Daoy (cell line): ENCODE results near the gene USP13. TPM values are rescaled to one million over a fixed set of nuclear protein-coding genes. Genes with fewer than 3 reads are reported as not detected.
A peak's percentile ranks its signal among the peaks of the same experiment; 100 is the strongest.
"Not testable (repeated sequence)": the region's sequence is repeated elsewhere in the genome, so short reads cannot be mapped to it uniquely, and the experiment has no call there.

Source experiments
- DNase-seq: peaks from one replicate; pipeline ENCODE4 v3.0.0-alpha.2; 2015; ENCODE audit warnings: low read depth
- total RNA-seq: library from RNA; depleted of rRNA; stranded (reverse); fragments of >200 nt; shearing (Covaris generic); gene quantifications from 2 replicates; pipeline ENCODE4 v1.2.3, GENCODE V29; 2014

The USP13 gene
- total RNA-seq, 1 experiment from 2014 or later = 6.5 TPM

GRCh38 chr3:179658606-179659005 lies 5.8 kb downstream of the USP13 start:
- no peak for DNase-seq

- no peak for DNase-seq
Measured at GRCh38 chr3:179660872-179661271, 8.0 kb downstream of the USP13 start.

DNA sequence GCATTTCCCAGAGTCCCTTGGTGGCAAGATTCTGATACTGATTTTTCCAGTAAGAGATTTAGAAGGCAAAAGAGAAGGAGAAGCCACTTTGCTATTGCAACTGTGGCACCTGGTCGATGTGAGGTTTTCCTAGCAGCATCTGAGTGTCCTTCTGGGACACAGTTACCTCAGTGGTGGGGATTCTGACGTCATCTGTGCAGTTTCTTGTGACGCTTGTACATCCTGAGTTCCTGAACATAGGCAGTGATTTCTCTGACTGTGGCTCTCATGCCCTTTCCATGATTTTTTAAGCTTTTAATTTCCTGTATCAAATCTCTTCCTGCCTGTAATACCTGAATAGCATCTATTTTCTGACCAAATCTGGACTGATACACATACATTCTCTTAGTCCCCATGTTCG lies 8.9 kb downstream of the USP13 start:
- no peak for DNase-seq

GRCh38 chr3:179663093-179663492 lies 10.3 kb downstream of the USP13 start:
- DNase-seq = no peak

DNA sequence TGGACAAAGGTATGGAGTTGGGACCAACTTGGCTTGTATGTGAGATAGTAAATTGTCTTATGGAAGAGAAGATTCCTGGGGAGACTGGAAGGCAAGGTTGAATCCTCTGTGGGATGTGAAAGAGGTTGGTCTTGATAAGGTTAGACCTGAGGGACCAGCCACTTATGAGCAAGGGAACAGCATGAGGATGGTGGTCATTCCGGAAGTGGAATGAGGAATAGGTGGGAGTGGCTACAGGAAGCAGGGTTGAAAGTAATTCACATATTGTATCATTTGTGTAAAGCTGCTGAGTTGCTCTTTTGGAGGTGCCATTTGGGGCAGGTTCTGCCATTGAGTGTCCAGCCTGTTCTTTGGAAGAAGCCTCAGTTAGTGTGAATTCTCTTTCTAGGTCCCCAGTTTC lies 13.2 kb downstream of the USP13 start:
- DNase-seq = peak; percentile 16

DNA sequence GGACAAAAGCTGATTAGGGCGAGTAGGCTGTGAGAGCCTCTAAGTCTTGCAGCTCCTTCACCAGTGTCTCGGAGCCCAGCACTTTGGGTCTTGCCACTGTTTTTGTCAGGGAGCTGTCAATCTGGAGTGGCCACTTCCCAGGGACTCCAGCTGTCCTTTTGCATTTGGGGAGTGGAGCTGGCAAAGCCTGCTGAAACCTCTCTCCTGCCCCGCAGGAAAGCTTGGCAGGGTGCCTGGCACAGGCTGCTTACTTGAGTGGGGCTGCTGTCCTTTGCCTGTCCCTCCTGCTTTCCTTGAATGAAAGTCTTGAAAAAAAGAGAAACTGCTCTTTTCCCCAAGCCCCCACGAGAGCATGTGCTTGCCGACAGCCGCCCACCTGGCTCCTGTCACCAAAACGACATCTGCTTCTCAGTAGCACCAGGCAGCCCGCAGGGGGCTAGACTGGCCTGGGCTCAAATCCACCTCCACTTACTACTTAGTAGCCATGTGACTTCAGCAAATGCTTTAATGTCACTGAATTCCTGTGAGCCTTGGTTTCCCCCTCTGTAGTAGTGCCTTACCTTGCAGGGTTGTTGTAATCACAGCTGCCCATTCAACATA lies 13.7 kb downstream of the USP13 start:
- no peak for DNase-seq

DNA sequence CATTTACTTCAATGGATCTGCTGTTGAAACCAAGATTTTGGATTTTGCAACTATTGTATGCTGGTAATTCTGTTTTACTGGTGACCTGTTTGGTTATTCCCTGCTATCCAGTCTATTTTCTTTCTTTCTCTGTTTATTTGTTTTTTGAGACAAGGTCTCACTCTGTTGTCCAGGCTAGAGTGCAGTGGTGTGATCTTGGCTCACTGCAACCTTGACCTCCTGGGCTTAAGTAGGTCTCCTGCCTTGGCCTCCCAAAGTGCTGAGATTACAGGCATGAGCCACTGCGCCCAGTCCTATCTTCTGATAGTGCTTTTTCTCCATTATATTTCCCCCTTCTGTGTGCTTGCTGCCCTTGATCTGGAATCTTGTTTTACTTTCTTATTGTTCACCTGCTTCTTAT lies 15.6 kb downstream of the USP13 start:
- no peak for DNase-seq

DNA sequence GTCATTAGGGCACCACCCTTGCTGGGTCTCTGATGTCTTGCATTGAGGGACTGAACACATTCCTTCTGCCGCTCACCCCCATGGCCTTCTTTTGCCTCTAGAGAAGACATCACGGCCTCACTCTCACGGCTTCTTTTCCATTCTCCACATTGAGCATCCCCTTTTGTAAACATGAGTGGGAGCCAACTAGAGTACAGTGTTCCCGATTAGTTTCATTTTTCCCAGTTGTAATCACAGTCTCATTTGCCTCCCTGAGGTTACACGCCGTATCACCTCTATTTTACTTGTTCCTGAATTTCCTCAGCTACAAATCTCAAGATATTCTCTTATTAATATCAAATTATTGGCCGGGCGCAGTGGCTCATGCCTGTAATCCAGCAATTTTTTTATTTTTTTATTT lies 17.5 kb downstream of the USP13 start:
- DNase-seq = no peak

DNA sequence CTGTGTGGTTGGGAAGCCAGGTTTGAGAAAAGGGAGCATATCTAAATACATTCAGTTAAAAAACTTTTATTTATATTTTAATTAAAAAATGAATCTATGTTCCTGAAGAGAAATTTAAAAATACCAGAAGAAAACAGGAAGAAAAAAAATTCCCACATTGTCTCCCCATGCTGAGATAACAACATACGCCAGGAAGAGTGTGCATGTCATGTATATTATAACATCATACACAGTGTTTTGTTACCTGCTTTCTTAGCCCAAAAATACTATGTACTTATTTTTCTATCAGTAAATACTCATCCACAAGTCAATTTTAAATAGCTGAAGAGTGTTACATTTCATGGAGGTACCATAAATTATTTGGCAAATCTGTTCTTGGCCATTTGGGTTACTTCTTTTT lies 18.5 kb downstream of the USP13 start:
- DNase-seq = no peak

- no peak for DNase-seq
Measured at GRCh38 chr3:179671747-179672242, 19.0 kb downstream of the USP13 start.

GRCh38 chr3:179672918-179673317 lies 20.1 kb downstream of the USP13 start:
- no peak for DNase-seq

- no peak for DNase-seq
Measured at GRCh38 chr3:179673523-179673922, 20.7 kb downstream of the USP13 start.

GRCh38 chr3:179676081-179676480 lies 23.2 kb downstream of the USP13 start:
- DNase-seq = no peak

- no peak for DNase-seq
Measured at GRCh38 chr3:179677884-179678283, 25.0 kb downstream of the USP13 start.

- DNase-seq = no peak
Measured at GRCh38 chr3:179681492-179682263, 28.8 kb downstream of the USP13 start.

- no peak for DNase-seq
Measured at GRCh38 chr3:179682426-179683080, 29.7 kb downstream of the USP13 start.

- not testable (repeated sequence) for DNase-seq
Measured at GRCh38 chr3:179683286-179683685, 30.4 kb downstream of the USP13 start.

DNA sequence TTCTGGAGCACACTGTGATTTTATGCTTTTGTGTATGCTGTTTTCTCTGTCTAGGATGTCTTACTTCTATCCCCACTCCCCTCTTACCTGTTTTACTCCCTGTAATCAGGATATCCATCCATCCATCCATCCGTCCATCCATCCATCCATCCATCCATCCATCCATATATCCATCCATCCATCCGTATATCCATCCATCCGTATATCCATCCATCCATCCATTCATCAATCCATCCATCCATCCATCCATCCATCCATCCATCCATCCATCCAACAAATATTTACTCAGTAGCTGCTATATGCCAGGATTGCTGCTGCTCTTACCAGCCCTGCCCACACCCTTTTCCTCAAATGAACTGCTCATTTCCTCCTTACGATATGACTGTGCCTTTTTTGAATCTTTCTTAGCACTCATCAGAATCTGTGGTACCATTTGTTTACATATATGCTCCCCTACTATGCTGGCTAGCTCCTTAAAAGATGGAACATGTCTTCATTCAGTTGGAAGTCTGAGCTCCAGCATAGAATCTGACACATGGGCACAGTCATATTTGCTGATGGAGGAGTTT lies 35.2 kb downstream of the USP13 start:
- no peak for DNase-seq

DNA sequence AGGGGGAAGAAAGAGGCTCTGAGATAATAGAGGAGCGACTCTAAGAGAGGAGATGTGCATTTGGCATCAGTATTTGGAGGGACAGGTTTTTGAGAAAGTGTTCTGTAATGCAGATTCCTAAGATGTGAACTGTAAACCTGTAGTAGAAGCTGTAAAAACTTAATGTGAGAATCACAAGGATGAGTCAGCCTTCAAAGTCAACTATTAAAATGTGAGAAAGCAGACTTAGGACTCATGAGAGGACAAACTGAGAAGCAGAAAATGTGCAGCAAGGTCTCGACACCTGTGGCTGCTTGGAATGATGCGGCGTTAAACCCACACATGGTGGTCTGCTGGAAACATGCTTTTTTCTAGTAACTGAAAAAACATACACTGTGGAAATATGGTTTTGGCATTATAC lies 36.0 kb downstream of the USP13 start:
- no peak for DNase-seq

DNA sequence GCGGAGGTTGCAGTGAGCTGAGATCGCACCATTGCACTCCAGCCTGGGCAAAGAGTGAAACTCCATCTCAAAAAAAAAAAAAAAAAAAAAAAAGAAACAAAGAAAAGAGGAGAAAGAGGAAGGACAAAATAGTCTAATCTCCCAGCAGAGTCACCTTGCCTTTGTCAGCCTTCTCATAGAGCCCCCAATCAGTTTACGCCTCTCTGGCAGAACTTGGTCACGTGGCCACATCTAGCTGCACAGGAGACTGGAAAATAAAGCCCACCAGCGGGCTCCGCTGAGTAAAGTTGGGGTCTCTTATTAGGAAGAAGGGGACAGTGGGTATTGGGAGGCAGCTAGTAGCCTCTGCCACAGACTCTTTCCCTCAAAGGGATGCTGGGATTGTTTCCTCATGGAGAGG lies 41.9 kb downstream of the USP13 start:
- no peak for DNase-seq

DNA sequence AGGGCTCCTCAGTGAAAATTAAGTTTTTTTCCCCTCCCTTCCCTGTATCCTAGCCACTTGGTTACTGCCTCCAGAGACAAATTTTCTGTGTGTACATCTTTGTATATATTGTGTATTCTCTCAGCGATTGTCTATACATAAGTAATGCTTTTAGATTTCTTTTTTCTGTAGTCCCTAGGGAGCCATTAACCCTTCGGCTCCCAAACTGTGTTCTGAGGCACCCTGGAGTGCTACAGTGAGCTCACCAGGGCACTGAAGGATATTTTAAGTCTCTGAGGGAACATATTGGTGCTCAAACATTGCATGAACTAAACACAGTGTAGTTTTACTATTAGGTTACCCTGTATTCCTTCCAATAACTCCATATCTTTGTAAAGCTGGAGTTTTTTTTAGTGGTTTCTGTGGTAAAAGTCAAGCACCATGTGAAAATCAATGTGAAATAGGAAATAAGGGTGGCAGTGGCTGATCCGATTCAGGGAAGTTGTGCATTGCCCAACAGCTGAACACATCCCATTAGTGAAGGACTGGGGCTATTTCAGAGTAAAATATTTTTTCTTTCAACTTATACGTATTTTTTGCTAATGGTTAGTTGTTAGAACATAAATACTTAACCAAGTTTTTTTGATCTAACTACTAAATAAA lies 43.0 kb downstream of the USP13 start:
- DNase-seq = no peak

DNA sequence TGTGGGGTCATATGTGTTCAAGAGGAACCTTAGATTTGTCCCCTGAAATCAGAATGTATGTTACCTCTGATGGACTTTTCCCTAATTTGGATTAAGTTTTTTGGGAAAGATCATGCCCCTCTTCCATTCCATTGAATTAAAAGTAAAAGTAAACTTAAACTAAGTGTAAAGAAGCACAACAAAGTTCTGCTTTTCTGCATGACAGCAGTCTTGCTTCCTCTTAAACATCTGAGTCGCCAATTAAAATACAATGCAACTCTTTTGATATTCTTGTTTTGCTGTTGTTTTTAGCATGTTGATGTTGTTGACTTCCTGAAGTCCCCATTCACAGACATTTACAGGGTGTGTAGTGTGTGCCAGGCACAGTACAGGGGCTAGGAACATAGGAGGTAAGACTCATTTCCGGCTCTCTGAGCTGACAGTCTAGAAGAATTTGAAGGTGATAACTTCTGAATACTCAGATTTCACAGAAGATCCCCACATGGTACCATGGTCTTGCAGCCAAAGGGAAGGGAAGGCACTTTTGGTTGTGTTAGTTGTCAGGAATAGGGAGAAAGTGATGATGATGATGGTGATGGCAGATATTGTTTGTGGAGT lies 45.0 kb downstream of the USP13 start:
- no peak for DNase-seq
